Mesenteric fat pad (tissue), 1 donor: ENCODE results near the gene HOXB3. TPM values are rescaled to one million over a fixed set of nuclear protein-coding genes. Genes with fewer than 3 reads are reported as not detected.

ENCODE experiments used
- DNase-seq: peaks from one replicate; pipeline ENCODE4 v3.0.0-alpha.2; 2020; ENCODE audit warnings: low spot score
- total RNA-seq: library from RNA; stranded (reverse); fragmentation: NEBNext Ultra II Directional; extraction: Animal tissue kit (Norgen Biotek cat#: 25700); gene quantifications from one replicate; pipeline ENCODE4 v1.2.1, GENCODE V29; 2021
- donor health status: DM: yes; HTN: yes; CAD: no.

HOXB3 gene
- total RNA-seq, 1 donor from 2014 or later = 12.6 TPM

DNA sequence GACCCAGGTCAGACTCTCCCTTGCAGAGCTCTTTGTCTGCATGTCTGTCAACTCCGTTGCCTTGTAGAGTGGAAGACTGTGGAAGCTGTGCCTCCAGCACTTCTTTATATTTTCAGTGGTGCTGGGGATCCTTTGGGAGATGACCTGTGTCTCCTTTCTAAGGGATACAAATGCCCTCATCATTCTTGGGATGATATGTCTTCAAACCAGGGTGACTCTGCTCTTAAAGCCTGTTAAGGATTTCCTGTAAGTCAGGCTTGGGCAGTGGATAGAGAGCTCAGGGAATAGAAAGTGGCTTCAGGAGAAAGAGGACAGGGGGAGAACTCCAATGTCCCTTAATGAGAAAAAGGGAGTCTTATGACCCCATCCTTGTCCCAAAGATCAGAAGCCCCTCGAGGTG lies 1.5 kb downstream of the HOXB3 start:
- DNase-seq = no peak

DNA sequence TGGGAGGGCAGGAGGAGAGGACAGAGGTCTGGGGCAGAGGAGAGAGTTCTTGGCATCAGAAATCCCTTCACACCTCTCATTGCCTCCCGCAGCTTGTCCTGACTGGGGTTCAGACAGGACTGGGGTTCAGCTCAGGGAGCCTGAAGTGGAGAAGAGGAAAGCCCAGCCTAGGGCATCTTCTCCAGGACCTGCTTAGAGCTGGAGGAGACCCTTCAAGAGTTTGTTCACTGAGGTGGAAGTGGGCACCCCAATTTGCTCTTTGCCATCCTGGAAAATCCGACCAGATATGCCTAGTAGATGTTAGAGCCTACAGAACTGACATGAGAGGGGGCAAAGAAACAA lies 2.0 kb downstream of the HOXB3 start:
- no peak for DNase-seq

DNA sequence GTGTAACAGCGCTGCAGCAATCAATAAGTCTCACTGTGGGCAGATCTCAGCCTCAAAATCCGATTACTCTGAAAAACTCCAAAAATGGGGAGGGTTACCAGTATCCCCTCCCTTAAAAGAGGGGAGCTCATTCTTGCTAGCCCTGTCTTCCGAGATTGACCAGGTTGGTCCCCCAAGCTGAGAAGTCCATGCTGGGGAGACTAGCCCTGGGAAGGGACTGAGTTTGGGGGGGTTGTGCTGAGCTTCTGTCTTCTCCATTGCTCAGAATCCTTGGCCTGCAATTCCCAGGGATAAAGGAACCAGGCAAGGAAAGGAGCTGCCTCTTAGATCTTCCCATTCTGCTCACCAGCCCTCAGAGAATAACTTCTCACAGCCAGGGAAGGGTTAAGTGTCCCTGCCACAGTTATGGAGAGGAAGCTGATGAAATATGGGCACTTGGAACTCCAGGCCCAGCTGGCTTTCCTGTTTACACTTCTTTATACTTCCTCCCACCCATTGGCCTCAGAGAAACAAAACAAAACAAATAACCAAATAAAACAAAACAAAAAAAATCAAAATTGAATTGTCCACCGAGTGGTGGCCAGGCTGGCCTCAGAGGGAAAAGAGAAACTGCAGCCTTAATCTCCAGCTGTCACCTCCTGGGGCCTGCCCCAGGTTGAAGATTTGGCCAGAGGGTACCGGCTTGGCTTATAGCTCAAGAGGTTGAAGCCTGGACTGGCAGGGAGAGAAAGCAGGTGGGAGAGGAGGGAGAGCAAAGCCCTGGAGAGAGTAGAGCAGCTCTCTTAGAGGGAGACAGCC lies 2.6 kb downstream of the HOXB3 start:
- DNase-seq = no peak

DNA sequence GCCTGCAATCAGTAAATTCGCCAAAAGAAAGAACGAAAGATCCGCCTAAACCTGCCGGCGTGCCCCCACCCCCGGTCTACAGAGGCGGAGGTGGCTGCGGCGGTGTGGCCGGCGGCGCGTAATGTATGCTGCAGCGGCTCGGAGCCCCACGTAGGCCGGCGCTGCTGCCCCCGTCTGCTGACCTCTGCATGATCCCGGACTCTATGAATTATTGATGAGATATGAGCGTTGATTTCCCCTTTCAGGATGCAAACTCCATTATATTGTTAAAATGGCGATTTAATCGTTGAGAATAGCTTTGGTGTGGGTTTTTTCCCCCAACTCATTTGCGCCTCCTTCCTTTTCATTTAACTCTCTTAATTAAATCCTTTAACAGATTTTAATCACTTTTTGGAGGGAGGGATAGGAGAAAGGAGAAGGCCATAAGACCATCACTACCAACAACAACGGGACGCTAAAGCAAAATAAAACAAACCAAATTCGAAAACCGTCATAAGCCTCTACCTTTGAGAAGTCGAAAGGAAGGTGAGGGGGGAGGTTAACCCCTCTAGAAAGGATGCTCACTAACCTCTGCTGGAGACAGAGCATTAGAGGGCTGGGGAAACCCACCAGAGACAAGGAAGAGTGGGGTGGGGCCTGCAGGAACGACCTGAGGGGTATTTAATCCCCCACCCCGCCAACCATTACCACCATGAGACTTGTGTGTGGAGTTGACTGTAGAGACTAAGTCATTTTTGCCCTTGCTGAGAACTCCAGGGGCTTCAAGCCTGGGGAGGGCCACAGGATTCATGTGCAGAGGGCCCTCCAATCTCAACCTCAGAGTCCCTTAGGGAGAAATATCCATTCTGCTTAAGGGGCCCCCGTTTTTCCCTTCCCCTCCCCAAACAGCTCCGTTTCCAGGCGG lies 3.4 kb downstream of the HOXB3 start:
- DNase-seq = no peak

DNA sequence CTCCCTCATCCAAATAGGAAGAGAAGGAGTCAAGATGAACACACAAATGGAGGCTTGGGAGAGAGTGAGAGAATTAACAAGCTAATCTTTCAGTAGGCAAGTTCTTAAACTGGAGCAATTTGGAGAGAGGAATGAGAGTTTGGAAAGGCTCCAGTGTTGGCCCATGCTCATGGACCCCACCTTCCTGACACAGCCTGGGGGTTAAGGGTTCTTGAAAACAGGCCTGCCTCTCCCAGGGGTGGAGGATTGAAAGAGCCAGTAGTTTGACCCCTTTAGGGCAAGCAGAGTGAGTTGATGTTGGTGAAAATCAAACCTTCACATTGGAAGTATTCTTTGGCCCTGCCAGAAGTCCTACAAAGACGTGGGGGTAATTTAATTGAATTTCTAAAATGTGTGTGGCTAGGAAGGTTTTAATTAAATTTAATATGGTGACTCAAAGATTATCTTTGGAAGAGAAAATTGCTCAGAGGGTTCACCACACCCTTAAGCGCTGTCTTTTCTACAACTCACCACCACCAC lies 5.8 kb downstream of the HOXB3 start:
- no peak for DNase-seq

DNA sequence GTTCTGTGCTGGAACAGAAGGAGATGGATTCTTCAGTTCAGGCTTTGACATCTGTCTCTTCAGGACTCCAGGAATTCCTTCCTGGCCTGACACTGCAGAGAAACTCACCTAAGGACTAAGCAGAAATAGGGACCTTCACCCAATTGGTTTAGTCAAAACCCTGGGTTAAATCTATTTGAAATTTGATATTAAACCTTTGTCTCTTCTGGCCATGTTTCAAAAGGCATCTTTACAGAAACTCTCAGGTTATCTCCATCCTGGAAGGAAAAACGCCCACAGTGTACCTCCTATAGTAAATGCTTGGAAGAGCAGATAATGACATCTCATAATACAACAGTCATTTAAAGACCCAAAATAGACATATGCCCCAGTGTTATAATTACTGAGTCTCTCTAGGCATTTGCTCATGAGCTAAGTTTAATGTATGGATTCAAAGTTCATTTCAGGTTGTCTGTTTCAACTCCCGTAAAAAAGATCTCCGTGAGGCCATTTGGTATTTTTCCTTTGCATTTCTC lies 6.3 kb downstream of the HOXB3 start:
- DNase-seq = no peak

DNA sequence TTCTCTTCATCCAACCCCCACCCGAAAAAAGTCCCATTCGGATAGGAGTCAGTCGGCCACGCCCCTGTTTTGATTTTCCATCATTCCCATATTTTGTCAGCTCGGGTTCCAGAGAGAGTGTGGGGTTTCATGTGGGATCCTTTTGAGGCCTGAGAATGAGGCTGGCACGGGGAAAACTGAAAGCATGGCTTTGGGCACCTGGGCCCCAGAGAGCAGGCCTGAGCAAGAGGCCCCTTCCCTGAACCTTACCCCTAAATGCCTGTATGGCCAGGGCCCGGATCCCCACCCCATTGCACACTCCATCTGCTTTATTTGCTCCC lies 7.3 kb downstream of the HOXB3 start:
- DNase-seq = no peak

DNA sequence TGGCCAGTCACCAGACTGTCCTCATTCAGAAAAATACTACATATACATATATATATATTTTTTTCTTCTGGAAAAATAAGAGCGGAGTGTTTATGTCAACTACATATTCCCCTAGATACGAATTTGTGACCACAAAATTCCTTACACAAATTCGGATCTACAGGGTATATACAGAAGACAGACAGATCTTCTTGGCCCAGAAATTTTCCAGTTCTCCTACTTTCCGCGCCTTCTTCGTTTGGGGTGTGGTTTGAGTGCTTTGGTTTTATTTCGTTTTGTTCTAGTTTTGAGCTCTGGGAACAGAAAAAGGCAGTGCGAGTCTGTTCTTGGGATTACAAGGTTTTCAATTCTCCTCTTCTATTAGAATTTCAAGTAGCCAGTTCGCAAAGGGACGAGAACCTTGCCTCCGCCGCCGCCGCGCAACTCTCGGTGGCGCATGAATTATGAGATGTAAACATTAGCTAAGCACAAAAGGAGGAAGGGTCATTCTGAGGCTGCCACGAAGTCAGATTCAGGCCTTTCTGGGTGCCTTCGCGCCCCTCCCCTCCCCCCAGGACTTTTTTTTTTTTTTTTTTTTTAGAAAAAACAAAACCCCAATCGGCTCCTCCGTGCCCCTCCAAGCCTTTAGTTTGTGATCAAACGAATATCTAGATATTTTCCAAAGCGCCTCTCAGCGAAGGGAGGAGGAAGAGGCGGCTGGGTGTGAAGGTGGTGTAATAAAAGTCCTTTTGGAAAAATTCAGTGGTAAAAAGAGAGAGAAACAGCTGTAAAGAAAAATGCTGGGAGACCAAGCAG lies 10.1 kb downstream of the HOXB3 start:
- DNase-seq = no peak

DNA sequence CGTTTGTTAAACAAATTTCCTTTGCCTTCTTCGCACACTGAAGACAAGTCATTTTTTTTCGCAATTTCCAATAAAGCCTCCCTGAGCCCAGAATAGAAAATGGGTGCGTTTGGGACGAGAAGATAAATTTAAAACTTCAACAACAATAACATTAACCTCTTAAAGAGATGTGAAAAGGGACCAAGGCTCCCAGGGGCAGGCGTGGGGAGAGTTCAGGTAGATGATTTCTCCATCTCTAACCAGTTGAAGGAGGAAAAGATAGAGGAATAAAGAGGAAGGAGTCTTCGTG lies 10.6 kb downstream of the HOXB3 start:
- DNase-seq = no peak

DNA sequence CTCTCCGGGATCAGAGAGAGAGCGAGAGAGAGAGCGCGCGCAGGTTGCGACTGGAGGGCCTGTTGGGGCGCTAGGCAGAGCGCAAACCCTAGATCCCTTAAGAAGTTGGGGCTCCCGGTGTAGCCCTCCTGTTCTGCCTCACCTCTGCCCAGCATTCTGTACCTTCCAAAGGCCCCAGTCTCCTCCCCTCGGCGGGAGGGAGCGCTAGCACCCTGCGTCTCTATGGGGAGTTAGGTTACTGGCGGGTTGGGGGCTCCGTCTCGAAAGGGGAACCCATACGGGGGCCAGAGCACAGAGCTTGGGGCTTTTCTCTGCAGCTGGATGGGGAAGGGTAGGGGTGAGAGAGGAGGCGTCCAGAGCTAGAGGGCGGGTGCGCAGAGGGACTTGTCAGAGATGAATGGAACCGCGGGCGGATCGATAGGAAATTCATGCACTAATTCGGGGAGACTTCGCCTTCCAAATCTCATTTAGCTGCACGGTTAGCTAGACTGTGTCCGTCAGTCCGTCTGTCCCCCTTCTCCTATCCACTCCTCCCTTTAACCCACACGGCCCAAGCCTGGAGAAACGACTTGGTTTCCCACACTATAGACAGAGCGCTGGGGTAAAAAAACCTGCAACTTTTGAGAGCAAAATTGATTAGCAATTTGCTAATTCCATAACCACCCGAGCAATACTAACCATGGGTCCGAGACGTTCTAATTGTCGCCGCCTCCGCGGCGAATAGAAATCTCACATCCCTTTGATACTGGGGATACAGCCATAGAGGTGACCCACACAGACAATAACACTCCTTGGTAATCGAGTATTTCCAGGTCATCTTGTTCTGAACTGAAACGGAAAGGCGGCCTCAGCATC lies 11.2 kb downstream of the HOXB3 start:
- no peak for DNase-seq

DNA sequence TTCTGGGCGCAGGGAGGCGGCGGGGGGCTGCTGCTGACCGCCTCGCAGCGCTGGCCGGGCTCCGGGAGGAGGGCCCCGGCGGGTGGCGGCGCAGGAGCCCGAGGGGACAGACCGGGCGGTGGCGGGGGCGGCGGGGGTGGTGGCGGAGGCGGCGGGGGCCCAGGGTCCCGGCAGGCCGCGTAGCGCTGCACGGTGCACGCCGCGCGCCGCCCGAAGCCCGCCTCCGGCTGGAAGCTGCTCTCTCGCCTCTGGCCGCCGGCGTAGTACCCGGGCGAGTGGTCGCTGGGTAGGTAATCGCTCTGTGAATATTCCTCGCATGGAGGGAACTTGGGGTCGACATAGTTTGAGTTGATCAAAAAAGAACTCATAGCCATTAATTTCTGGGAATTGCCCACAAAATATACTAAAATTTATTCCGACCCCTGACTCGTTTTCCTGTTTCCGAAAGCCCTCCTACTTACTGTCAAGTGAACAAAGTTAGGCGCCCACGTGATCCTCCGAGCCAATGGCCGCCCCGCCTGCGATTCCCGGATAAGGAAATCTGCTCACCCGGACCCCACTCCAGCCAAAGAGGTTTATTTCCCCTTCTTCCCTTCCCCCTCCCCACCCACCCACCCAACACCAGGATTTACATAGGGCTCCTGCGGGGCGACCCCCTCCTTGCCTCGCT lies 12.0 kb downstream of the HOXB3 start, which contains the start of gene HOXB4:
Gene HOXB4, minus strand, starts transcription at position 405 of the 670 bp plus-strand sequence. Its CDS starts 31 bp downstream, at position 374.
- no peak for DNase-seq

DNA sequence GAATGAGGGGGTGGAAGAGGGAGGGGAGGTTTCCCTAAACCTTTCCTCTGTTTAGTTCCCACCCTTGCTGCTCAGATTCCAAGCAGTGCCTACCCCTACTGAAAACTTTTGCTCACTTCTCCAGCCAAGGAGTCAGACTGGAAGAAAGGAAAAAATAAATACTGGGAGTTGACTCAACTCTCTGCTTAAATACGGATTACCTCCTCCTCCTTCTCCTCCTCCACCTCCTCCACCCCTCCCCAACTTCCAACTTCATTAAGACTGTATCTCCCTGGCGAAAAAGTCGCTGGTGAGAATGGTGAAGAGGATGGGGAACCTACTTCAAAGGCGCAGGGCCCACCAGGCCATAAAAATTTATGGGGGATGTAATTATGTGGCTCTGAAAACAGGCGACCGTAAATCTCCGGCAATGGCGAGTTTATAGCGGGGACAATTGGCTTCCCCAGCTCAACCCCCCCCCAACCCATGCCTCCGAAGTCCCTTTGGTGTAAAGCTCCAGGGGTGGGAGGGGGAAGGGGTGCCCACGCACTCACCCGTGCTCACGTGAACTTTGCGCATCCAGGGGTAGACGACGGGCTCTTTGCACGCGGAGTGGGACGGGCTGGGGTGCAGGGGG lies 12.6 kb downstream of the HOXB3 start:
- no peak for DNase-seq

DNA sequence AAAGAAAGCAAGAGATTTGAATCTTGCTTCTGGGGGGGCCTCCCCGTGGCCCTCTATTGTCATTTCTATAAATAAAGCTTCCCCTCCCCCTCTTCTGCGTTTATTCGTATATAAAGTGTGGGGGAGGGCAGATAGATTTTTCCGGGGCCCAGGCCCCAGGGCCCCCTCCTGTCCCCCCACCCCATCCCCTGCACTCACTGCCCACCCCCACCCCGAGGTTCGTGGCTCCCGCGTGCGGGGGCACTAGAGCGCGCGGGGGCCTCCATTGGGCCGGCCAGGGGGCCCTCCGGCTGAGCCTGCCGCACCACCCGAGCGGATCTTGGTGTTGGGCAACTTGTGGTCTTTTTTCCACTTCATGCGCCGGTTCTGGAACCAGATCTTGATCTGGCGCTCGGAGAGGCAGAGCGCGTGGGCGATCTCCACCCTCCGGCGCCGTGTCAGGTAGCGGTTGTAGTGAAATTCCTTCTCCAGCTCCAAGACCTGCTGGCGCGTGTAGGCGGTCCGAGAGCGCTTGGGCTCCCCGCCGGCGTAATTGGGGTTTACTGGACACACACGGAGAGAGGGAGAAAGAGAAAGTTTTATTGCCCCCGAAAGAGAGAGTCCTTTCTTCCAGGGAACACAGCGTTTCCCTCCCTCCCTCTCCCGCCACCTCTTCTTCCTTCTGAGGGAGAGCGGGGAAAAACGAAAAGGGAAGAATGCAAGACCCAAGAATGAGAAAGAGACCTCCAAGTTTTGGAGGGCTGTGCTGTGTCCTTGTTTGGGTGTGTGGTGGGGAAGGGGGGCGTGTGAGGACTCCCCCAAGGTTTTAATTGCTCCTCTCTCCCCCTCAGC lies 13.3 kb downstream of the HOXB3 start:
- no peak for DNase-seq

DNA sequence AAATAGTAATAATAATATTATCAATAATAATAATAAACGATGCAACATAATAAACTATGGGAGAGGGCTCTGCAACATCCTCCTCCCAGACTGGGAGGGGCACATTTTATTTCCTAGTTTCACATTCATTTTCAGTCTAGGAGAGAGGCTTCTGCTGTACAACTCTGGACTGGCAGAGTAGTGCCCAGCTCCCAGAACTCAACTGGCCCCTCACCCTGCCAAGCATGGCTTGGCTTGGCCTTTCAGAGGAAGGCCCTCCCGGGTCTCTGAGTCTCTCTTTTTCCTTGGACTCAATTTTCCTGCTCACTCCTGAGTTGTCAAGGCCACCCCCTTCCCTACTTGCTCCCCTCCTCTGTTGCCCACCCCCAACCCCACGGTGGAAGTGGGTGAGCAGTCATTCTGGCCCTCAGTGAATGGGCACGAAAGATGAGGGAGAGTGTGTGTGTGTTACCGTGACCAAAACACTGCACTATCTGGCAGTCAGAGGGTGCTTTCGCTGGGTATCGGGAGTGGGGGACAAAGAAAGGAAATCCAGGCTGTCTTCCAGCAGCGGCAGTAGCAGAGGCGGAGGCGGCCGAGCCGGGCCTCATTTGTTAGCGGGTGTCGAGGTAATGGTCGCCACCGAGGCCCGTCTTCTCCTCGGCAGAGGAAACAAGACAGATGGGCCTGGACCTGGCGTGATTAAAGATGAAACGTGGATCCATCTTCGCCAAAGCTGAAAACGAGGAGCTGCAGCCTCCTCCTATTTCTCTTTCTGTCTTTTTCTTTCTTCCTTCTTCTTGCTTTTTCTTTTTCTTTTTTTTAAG lies 14.2 kb downstream of the HOXB3 start:
- no peak for DNase-seq

DNA sequence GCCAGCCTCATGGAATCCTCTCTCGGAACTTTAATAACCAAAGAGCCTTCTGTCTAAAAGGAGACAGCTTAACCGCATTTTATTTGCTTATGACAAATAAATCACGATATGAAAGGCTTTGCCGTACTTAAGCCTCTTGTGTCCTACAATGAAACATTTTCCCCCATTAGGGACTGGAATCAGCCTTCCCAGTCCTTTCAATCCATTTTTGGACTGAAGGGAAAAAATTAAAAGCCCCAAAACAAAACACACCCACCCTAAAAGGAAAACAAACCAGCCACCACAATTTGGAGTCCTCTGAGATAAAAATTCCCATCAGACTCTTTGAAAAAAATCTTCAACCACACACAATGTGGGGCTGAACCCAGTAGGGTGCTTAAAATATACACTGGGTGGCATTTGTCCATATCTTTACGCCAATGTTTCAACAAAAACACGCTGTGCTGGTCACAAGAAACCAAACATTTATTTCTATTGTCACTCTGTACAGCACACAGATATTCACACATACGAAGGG lies 14.9 kb downstream of the HOXB3 start:
- DNase-seq = no peak

DNA sequence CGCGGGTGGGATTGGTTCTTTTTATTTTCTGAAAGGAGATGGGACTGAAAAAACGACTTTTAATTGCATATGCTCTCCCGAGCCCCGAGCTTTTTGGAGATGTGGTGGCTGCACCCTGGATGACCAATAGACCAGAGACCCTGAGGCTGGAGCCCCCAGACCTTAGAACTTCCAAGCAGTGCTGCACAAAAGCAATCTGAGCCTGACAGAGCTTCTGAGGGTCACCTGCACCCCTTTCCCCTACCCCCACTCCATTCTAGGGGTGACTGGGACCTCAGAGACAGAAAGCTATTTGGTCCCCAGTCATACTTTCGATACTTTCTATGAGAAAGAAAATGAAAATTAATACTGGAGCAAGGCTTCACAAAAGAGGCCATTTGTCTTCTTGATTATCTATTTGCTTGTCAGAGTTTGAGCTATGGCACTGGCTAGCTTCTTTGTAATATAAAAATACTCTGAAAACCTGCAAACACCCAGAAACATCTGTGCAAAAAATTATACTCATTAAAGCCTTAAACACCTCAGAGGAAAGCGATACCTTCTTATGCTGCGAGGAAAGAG lies 15.5 kb downstream of the HOXB3 start:
- no peak for DNase-seq

DNA sequence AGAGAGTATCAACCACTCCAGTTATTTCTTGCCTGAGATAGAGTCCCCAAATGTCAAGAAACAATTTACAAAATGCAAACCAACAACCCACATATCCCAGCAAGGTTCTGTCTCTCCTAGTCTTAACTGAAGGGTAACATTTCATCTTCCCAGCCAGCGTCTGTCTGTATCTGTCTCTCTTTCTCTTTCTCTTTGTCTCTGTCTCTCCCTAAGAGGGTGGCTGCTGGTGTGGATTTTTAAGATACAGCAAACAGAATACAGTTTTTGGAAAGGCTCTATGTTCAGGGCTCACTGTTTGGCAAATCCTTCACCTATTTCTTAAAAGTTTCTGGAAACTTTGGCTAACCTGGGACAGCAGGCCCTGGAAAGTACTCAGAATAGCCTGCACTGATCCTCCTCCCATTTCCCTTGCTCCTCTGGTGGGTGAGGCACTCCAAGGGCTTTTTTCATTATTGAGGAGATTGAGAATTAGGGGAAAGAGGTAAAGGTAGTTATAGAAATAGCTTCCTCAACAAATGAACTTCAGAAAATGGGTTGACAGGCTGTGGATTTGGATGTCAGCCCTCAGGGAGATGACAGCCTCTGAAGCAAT lies 18.1 kb downstream of the HOXB3 start:
- no peak for DNase-seq
